Measurements from ENCODE around the gene ARHGEF3. TPM values are rescaled to one million over a fixed set of nuclear protein-coding genes. Genes with fewer than 3 reads are reported as not detected.

ARHGEF3 gene, protein sequence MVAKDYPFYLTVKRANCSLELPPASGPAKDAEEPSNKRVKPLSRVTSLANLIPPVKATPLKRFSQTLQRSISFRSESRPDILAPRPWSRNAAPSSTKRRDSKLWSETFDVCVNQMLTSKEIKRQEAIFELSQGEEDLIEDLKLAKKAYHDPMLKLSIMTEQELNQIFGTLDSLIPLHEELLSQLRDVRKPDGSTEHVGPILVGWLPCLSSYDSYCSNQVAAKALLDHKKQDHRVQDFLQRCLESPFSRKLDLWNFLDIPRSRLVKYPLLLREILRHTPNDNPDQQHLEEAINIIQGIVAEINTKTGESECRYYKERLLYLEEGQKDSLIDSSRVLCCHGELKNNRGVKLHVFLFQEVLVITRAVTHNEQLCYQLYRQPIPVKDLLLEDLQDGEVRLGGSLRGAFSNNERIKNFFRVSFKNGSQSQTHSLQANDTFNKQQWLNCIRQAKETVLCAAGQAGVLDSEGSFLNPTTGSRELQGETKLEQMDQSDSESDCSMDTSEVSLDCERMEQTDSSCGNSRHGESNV
- total RNA-seq = 100 to 1,000 TPM; 120 TPM
- polyA plus RNA-seq = 100 to 1,000 TPM; 131 to 160 TPM

DNA sequence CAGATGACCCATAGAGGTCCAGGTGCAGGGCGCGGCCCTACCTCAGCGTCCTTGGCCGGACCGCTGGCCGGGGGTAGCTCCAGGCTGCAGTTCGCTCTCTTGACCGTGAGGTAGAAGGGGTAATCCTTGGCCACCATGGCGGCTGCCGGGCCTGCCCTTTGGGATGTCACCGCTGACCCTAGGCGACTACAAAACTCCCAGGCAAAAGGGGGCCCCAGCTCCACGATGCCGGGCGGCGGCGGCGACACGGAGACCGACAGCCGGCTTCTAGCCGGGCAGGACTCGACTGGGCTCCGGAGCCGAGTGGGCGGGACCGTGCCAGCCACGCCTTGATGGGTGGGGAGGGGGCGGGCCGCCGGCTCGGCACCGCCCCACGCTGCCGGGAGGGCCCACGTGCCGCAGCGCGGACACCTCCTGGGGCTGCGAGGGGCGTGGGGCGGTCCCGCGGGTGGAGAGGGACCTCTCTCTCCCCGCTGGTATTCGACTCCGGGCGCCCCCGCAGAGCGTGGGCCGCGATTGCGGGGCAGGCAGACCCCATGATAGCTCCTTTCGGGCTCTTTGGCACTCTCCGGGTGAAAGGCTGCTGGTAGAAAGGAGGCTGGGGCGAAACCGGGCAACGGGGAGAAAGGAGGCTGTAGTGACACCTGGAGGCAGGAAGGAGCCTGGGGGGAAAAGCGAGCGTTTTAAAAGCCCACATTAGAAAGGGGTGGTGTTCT, at the start of gene ARHGEF3:
Gene ARHGEF3 (minus strand): TSS at position 288 of the 716 bp plus-strand sequence. CDS start 151 bp downstream, at position 137.
- peaks cover 0 to 2% (median 0%) of the 10 kb centered on the region in 8 donors for H3K9me3 Mint-ChIP-seq
- ChIA-PET CTCF (ENCODE audit: partially characterized antibody) (interaction anchor here (0.8 to 10.1 kb wide), 22 partner anchors 10 to 194 kb away, joined by 3 to 267 read pairs (median 30); no protein-coding TSS in a partner anchor), POLR2A (ENCODE audit: partially characterized antibody) (interaction anchor here (0.6 to 13.6 kb wide), 30 partner anchors 8 to 187 kb away, joined by 3 to 218 read pairs (median 8); partner anchors contain the start of gene TASOR)
- H3K36me3 Mint-ChIP-seq = peaks cover 0 to 27% of the 10 kb centered on the region in 2 donors
- H3K27me3 Mint-ChIP-seq = no peaks in the 10 kb centered on the region
- H3K27ac ChIP-seq (ENCODE audit: low read depth, low read length) = peak within 1 kb of the TSS; percentile 79
- peaks cover 38% of the 10 kb centered on the region for H3K4me1 ChIP-seq (ENCODE audit: insufficient read depth, low read length)
- peaks cover 33 to 64% (median 43%) of the 10 kb centered on the region in 4 donors for H3K4me1 Mint-ChIP-seq
- intact Hi-C loops (cut with micrococcal nuclease) = loop anchor here (1.0 to 10.0 kb wide), 9 partner anchors 11 to 1435 kb away; partner anchors contain the start of genes ABHD6, CCDC66, DENND6A and TASOR
- peak within 1 kb of the TSS; percentile 92 to 99 (median 96) for H3K4me3 Mint-ChIP-seq
- no peaks in the 10 kb centered on the region for H3K27me3 ChIP-seq (ENCODE audit: insufficient read depth, low read length)
- no peaks in the 10 kb centered on the region for H3K9me3 ChIP-seq (ENCODE audit: control insufficient read depth in 1 of 2, low read length in 2 of 2)
- DNase-seq = peak; percentile 86 to 90 (median 86)
- peak within 1 kb of the TSS; percentile 85 to 98 (median 92) for H3K27ac Mint-ChIP-seq
- peak within 1 kb of the TSS; percentile 86 to 87 for H3K4me3 ChIP-seq (ENCODE audit: low read length in 2 of 2)
- no peaks in the 10 kb centered on the region for H3K36me3 ChIP-seq (ENCODE audit: insufficient read depth, low read length)

DNA sequence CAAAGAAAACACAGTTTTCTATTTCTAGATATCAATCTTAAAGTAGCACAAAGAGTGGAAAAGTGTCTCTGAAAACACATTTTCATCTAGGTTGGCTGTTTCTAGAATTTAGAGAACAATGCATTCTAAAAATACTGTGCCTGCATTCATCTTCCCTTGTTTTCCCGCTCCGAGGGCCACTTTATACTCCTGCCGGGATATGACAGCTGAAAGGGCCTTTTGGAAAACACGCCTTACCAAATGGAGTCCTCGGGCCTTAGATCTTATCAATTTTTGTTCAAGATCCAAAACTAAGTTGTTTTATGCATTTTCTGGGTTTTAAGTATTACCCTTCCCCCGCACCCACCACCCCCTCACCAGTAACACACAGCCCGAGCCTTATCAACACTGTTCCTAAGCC, 47.9 kb upstream of the ARHGEF3 start:
- intact Hi-C loops (cut with micrococcal nuclease) = no loop called here
- no peak for DNase-seq
- Mint-ChIP-seq H3K9me3 (peaks cover 0 to 2% (median 0%) of the 10 kb centered on the region in 8 donors), H3K27ac (peak overlapping the region in 2 of 7 donors; percentile 13 to 42), H3K4me3 (no peak overlapping the region), H3K27me3 (no peaks in the 10 kb centered on the region), H3K4me1 (peaks cover 19 to 43% (median 35%) of the 10 kb centered on the region in 4 donors), H3K36me3 (peaks cover 19 to 44% of the 10 kb centered on the region in 2 donors)
- CTCF ChIA-PET (ENCODE audit: partially characterized antibody) = interaction anchor here (1.0 to 1.1 kb wide), 4 partner anchors 11 to 140 kb away, joined by 3 to 4 read pairs (median 3); no protein-coding TSS in a partner anchor
- POLR2A ChIA-PET (ENCODE audit: partially characterized antibody) = no interaction called here
- no peaks in the 10 kb centered on the region for H3K9me3 ChIP-seq (ENCODE audit: control insufficient read depth in 1 of 2, low read length in 2 of 2)
- H3K27me3 ChIP-seq (ENCODE audit: insufficient read depth, low read length) = no peaks in the 10 kb centered on the region
- no peak overlapping the region for H3K27ac ChIP-seq (ENCODE audit: low read depth, low read length)
- H3K4me1 ChIP-seq (ENCODE audit: insufficient read depth, low read length) = no peaks in the 10 kb centered on the region
- H3K4me3 ChIP-seq (ENCODE audit: low read length in 2 of 2) = no peak overlapping the region
- no peaks in the 10 kb centered on the region for H3K36me3 ChIP-seq (ENCODE audit: insufficient read depth, low read length)

DNA sequence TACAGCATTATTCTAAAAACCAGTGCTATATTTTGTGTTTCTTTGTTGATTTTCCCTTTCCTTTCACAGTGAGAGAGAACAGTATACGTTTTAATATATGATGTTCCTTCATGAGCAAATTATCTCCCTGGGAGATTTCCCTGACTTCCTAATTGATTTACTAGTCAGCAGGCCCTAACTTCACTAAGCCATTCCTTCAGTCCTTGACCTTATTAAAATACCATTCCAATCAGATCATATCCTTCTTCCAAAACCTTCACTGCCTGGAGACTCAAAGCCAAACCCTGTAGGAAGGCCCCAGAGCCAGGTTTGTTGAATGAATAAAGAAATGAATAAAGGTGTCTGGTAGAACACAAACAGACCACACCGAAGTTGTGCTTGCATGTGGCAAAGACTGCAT, 43.8 kb upstream of the ARHGEF3 start:
- POLR2A ChIA-PET (ENCODE audit: partially characterized antibody) = interaction anchor here (1.5 kb wide), 1 partner anchor 70 kb away, joined by 5 read pairs; no protein-coding TSS in a partner anchor

DNA sequence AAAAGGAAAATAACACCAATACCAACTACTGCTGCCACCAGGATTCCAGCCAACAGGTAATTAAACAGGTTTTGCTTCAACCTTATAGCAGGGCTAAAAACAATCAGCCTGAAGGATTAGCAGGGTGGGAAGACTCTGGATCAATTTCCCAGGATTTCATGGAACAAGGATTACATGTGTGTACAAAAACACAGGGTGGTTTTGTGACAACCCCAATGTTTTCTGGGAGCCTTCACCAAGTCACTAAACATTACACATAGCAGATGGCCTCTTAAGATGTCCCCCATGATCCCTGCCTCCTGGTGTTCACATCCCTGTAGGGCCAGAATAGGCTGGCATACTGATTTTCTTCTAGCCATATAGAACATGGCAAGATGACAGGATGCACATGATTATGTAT, 42.8 kb upstream of the ARHGEF3 start:
- no peak overlapping the region for H3K27ac Mint-ChIP-seq
- Histone ChIP-seq H3K4me3 (ENCODE audit: low read length in 2 of 2) (no peak overlapping the region), H3K9me3 (ENCODE audit: control insufficient read depth in 1 of 2, low read length in 2 of 2) (no peaks in the 10 kb centered on the region), H3K27ac (ENCODE audit: low read depth, low read length) (no peak overlapping the region), H3K27me3 (ENCODE audit: insufficient read depth, low read length) (no peaks in the 10 kb centered on the region), H3K36me3 (ENCODE audit: insufficient read depth, low read length) (no peaks in the 10 kb centered on the region), H3K4me1 (ENCODE audit: insufficient read depth, low read length) (no peaks in the 10 kb centered on the region)
- no peak overlapping the region for H3K4me3 Mint-ChIP-seq
- CTCF ChIA-PET (ENCODE audit: partially characterized antibody) = no interaction called here
- intact Hi-C loops (cut with micrococcal nuclease) = no loop called here
- POLR2A ChIA-PET (ENCODE audit: partially characterized antibody) = no interaction called here
- H3K9me3 Mint-ChIP-seq = peaks cover 0 to 2% (median 0%) of the 10 kb centered on the region in 8 donors
- no peaks in the 10 kb centered on the region for H3K27me3 Mint-ChIP-seq
- H3K4me1 Mint-ChIP-seq = peaks cover 20 to 44% (median 35%) of the 10 kb centered on the region in 4 donors
- H3K36me3 Mint-ChIP-seq = peaks cover 10 to 39% of the 10 kb centered on the region in 2 donors
- no peak for DNase-seq

More for the DNA sequence above, 43.8 kb upstream of the ARHGEF3 start:
- H3K27me3 ChIP-seq (ENCODE audit: insufficient read depth, low read length) = no peaks in the 10 kb centered on the region
- H3K9me3 ChIP-seq (ENCODE audit: control insufficient read depth in 1 of 2, low read length in 2 of 2) = no peaks in the 10 kb centered on the region
- CTCF ChIA-PET (ENCODE audit: partially characterized antibody) = no interaction called here
- H3K36me3 ChIP-seq (ENCODE audit: insufficient read depth, low read length) = no peaks in the 10 kb centered on the region
- H3K4me3 Mint-ChIP-seq = no peak overlapping the region
- H3K27me3 Mint-ChIP-seq = no peaks in the 10 kb centered on the region
- peaks cover 0 to 2% (median 0%) of the 10 kb centered on the region in 8 donors for H3K9me3 Mint-ChIP-seq
- peak overlapping the region in 1 of 7 donors; percentile 1 for H3K27ac Mint-ChIP-seq
- H3K4me1 Mint-ChIP-seq = peaks cover 15 to 43% (median 28%) of the 10 kb centered on the region in 4 donors
- H3K4me1 ChIP-seq (ENCODE audit: insufficient read depth, low read length) = no peaks in the 10 kb centered on the region
- intact Hi-C loops (cut with micrococcal nuclease) = no loop called here
- DNase-seq = no peak
- H3K4me3 ChIP-seq (ENCODE audit: low read length in 2 of 2) = no peak overlapping the region
- H3K27ac ChIP-seq (ENCODE audit: low read depth, low read length) = no peak overlapping the region
- H3K36me3 Mint-ChIP-seq = peaks cover 10 to 35% of the 10 kb centered on the region in 2 donors

DNA sequence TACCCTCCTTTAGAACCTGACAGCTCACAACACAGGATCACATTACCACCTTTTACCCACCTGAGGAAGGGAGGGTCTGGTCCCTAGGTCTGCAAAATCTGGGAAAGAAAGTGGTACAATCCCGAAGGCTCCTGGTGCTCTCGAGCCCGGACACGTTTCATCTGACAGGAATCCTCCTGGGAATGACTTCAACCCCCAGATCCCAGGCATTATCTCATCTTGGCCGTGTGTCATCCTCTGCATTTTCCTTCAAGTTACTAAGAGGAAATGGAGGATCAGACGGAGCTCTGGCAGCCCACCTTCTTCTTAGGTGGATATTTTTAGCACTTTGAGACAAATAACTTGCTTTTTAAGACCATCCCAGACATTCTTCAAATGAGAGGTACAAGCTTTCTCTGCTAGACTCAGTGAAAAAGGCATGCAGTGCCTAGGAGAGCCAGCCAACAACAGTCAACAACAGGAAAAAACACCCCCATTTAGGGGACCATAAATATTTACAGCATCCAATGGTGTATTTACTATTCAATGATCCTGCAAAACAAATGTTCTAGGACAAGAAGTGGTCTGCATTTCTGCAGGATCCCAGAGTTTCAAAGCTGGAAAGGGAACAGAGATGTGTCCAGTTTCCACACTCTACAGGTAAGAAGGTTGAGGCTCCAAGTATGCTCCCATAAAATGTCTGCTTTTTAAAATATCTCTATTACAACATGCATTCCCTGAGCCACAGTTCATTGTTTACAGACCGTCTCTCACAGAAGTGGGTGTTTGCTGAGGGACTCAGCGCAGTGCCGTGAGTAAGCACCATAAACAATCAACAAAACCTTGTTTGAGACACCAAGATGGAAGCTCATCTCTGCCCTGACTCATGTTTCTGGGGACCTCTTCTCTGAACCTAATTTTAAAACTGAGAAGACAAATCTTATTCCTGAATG, 38.3 kb upstream of the ARHGEF3 start:
- Histone ChIP-seq H3K27ac (ENCODE audit: low read depth, low read length) (no peak overlapping the region), H3K36me3 (ENCODE audit: insufficient read depth, low read length) (no peaks in the 10 kb centered on the region), H3K9me3 (ENCODE audit: control insufficient read depth in 1 of 2, low read length in 2 of 2) (no peaks in the 10 kb centered on the region), H3K4me1 (ENCODE audit: insufficient read depth, low read length) (no peaks in the 10 kb centered on the region), H3K27me3 (ENCODE audit: insufficient read depth, low read length) (no peaks in the 10 kb centered on the region), H3K4me3 (ENCODE audit: low read length in 2 of 2) (no peak overlapping the region)
- Mint-ChIP-seq H3K9me3 (no peaks in the 10 kb centered on the region), H3K27ac (peak overlapping the region in 2 of 7 donors; percentile 22 to 62), H3K4me1 (peaks cover 23 to 49% (median 35%) of the 10 kb centered on the region in 4 donors), H3K4me3 (no peak overlapping the region), H3K36me3 (peaks cover 10 to 33% of the 10 kb centered on the region in 2 donors), H3K27me3 (no peaks in the 10 kb centered on the region)
- ChIA-PET CTCF (ENCODE audit: partially characterized antibody) (interaction anchor here (0.9 to 3.1 kb wide), 4 partner anchors 8 to 102 kb away, joined by 3 to 10 read pairs (median 4); no protein-coding TSS in a partner anchor), POLR2A (ENCODE audit: partially characterized antibody) (interaction anchor here (0.8 to 2.0 kb wide), 4 partner anchors 17 to 27 kb away, joined by 3 to 4 read pairs (median 3); no protein-coding TSS in a partner anchor)
- intact Hi-C loops (cut with micrococcal nuclease) = no loop called here
- DNase-seq = no peak

DNA sequence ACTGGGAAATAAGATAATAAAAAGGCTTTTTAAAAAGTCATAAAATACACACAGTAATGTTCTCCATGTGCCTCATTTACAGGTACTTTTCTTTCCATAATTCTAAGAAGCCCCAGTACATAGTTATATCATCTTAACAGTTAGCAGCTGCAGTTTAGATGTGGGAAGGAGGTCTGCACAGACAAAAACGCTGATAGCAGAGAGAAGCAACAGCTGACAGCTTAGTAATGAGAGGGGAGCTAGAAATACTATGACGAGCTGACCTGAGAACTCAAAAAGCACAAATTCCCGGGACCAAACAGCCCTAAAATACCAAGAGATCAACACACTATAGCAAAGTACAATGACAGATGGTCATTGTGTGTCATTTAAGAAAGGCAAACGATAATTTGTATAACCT, 36.7 kb upstream of the ARHGEF3 start:
- peak overlapping the region in 1 of 8 donors; percentile 1 for H3K4me3 Mint-ChIP-seq
- H3K27ac ChIP-seq (ENCODE audit: low read depth, low read length) = no peak overlapping the region
- no peak overlapping the region for H3K4me3 ChIP-seq (ENCODE audit: low read length in 2 of 2)
- CTCF ChIA-PET (ENCODE audit: partially characterized antibody) = interaction anchor here (0.7 kb wide), 1 partner anchor 24 kb away, joined by 3 read pairs; no protein-coding TSS in a partner anchor
- no peaks in the 10 kb centered on the region for H3K4me1 ChIP-seq (ENCODE audit: insufficient read depth, low read length)
- intact Hi-C loops (cut with micrococcal nuclease) = no loop called here
- H3K27ac Mint-ChIP-seq = peak overlapping the region in 4 of 7 donors; percentile 20 to 68 (median 33)
- H3K36me3 ChIP-seq (ENCODE audit: insufficient read depth, low read length) = no peaks in the 10 kb centered on the region
- no peaks in the 10 kb centered on the region for H3K9me3 ChIP-seq (ENCODE audit: control insufficient read depth in 1 of 2, low read length in 2 of 2)
- no peak for DNase-seq
- no peaks in the 10 kb centered on the region for H3K27me3 ChIP-seq (ENCODE audit: insufficient read depth, low read length)
- POLR2A ChIA-PET (ENCODE audit: partially characterized antibody) = interaction anchor here (1.2 kb wide), 1 partner anchor 78 kb away, joined by 4 read pairs; no protein-coding TSS in a partner anchor
- peaks cover 23 to 48% (median 33%) of the 10 kb centered on the region in 4 donors for H3K4me1 Mint-ChIP-seq
- no peaks in the 10 kb centered on the region for H3K27me3 Mint-ChIP-seq
- peaks cover 7 to 26% of the 10 kb centered on the region in 2 donors for H3K36me3 Mint-ChIP-seq
- H3K9me3 Mint-ChIP-seq = no peaks in the 10 kb centered on the region
